Fibroblast of the aortic adventitia (primary cell): ENCODE data around the gene SNX32. TPM values are rescaled to one million over a fixed set of nuclear protein-coding genes. Genes with fewer than 3 reads are reported as not detected.

Experiments
- DNase-seq: peaks from one replicate; pipeline ENCODE4 v3.0.0-alpha.2; 2010; ENCODE audit warnings: low read depth
- H3K4me3 ChIP-seq: 2 replicates; pipeline ENCODE4 v1.5.1; 2011; ENCODE audit warnings: low read depth, mild to moderate bottlenecking, control low read depth, low read length, moderate library complexity
- total RNA-seq: library from RNA; depleted of rRNA; stranded (reverse); fragments of >200 nt; gene quantifications from 2 replicates; pipeline ENCODE4 v1.2.3, GENCODE V29; 2012; ENCODE audit warnings: low replicate concordance
- TF ChIP-seq, protein P1 (sequence below): IDR thresholded peaks from 2 replicates; pipeline ENCODE4 v1.5.1; 2011; ENCODE audit warnings: mild to moderate bottlenecking, low read length, control low read depth, inconsistent platforms; ENCODE audit not compliant: insufficient read depth

Gene SNX32
- total RNA-seq, 1 donor, result 1.6 TPM

DNA sequence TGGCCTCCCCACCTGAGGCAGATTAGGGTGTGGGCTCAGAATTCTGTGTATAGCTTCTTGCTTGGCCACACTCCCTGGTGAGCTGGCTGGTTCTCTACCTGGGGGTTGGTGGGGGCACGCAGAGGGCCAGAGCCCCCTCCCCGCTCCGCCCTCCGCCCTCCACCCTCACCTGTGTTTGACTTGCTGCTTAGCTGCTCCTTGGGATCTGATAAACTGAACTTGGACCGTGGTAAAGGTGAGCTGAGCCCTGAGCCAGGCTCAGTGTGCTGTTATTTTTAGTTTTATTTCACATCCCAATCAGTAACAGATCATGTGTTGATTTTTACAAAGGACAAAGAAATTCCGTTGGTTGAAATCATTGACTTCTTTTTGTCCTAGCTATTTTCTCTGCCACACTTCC, 44.9 kb upstream of the SNX32 start:
- DNase-seq, result no peak
- TF ChIP-seq, protein P1, sequence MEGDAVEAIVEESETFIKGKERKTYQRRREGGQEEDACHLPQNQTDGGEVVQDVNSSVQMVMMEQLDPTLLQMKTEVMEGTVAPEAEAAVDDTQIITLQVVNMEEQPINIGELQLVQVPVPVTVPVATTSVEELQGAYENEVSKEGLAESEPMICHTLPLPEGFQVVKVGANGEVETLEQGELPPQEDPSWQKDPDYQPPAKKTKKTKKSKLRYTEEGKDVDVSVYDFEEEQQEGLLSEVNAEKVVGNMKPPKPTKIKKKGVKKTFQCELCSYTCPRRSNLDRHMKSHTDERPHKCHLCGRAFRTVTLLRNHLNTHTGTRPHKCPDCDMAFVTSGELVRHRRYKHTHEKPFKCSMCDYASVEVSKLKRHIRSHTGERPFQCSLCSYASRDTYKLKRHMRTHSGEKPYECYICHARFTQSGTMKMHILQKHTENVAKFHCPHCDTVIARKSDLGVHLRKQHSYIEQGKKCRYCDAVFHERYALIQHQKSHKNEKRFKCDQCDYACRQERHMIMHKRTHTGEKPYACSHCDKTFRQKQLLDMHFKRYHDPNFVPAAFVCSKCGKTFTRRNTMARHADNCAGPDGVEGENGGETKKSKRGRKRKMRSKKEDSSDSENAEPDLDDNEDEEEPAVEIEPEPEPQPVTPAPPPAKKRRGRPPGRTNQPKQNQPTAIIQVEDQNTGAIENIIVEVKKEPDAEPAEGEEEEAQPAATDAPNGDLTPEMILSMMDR, result no peak
- no peak overlapping the region for H3K4me3 ChIP-seq

DNA sequence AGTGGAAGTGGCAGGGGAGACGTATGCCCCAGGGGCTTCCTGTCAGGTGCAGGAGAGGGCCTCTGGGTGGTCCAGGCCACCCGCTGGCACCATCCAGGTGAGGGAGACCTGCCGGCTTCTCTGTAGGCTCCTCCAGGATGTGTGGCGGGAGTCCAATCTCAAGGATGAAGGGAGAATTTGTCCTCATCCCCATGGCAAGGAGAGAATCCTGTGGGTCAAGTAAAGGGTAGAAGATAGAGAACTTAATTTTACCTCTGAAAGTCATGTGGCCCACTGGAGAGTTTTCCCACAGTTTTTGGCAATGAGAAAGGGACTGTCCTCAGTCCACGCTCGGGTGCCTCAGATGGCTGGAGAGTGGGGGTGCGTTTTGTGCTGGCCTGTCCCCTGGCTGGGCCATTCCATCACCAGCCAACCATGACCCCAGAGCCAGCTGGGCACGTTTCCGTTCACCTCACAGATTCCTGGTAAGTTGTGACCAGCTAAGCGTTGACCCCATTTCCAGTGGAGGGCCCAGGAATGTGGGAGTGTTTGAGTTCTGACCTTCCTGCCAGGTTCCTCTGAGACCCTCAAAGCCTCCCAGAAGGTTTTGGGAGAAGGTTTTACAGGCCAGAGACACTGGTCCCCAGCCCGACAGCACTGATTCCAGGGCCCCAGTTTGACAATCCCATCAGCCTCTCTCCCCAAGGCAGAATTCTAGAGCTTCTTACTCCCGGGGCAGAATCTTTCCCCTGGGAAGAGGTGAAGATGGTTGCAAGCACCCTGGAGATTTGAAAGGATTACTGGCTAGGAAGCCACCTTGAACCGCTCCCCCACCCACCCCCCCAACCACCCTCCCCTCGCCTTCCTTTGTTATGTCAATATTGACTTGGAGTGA, 44.3 kb upstream of the SNX32 start:
- no peak overlapping the region for H3K4me3 ChIP-seq
- TF ChIP-seq, protein P1, result no peak
- no peak for DNase-seq

DNA sequence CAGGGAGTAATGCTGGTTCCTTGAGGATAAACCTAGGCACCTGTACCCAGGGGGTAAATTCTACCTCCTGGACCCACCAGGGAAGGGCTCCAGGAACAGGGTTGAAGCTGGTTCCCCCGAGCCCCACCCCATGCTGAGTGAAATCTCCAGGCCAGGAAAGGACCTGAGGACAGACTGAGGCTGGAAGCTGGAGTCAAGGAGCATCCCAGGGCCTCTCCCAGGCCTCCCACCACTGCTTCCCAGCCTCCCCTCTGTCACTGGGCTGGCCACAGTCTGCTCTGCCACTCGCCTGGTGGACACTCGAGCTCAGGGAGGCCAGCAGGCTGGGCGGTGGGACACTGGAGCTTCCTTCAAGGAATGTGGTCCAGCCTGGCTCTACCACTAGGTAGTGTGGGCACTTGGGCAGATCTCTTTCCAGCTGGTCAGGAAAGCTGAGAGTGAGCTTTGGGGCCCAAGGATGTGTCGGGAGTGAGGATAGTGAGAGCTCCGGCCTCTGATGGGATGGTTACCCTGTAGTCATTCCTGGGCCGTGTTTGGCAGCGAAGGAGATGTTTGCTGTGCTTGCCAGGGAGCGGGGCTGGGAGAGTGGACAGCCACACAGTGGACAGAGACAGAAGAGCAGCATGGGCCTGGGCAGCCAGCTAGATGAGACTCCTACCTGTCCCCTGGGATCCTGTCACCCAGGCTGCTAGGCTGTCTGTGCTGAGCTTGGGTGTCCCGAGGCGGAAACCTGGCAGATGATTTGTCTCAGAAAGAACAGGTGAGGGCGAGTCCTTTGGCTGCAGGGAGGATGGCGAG, 43.5 kb upstream of the SNX32 start:
- no peak for DNase-seq
- TF ChIP-seq, protein P1, result no peak
- H3K4me3 ChIP-seq, result no peak overlapping the region

DNA sequence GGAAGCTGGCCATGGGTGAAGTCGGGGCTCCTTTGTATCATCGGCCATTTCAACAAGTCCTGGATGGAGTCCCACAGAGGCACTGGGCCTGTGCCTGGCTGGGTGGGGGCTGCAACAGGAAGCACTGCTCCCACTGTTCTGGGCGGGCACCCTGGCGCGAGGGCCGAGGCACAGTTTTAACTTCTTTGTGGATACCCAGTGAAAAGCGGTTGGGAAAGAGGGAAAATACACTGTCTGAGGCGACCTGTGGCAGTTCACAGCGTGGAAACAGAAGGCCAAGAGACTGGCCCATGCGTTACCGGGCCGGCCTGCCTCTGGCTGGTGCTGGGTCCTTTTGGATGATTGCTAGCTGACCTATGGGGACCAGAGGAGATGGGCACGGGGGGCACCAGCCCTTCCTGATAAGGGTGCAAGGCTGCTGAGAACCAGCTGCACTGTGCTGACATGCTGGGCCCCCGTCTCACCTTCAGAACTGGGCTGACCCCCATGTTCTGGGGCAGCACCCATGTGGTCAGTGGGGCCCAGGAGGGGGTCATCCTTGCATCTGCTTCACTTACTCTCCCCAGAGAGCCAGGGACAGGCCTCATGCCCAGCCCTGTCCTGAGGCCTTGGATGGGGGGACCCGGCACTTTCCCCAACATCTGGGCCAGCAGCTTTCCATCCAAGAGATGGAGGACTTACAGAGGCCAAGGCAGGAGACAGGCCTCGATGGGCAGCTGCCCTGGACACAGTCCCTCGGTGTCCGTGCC, 42.7 kb upstream of the SNX32 start:
- DNase-seq, result no peak
- TF ChIP-seq, protein P1, result no peak
- no peak overlapping the region for H3K4me3 ChIP-seq

DNA sequence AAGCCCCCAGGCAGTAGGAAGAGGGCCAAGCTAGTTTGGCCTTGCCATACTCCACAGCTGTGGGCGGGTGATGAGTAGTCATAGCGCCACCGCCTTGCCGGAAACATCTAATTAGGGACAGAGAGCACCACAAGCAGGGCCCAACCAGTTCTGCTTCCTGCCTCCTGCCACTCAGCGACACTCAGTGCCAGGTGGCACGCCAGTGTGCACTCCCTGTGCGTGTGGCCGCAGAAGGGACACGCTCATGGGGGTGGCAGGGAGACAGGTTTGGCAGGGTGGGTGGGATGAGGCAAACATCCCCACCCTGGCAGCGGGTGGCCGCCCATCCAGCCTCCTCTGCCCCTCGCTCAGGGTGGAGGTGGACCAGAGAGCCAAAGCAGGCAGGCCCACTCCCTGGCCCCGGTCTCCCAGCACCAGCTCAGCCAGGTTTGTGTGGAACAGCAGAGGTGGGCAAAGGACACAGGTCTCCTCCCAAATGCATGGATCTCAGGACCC, 42.0 kb upstream of the SNX32 start:
- H3K4me3 ChIP-seq, result no peak overlapping the region
- no peak for DNase-seq
- TF ChIP-seq, protein P1, result no peak

DNA sequence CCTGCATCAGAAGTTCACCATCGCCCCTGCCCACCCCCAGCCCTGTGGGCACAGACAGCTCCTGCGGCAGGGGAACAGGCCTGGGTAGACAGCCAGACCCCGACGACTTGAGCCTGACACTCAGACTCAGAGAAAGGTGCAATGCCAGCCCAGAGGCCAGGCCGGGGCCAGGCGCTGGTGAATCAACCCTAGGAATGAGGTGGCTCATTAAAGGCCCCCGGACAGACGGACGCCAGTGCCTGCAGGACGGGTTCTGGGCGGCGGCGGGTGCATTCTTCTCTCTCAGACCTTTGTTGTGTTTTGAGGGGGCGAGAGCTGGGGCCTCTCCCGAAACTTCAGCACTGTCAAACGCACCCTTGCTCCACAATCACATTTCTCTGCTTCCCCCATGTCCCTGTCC, 41.3 kb upstream of the SNX32 start:
- H3K4me3 ChIP-seq, result no peak overlapping the region
- DNase-seq, result no peak
- TF ChIP-seq, protein P1, result no peak
